CD14-positive monocyte (primary cell): ENCODE results near the gene PTPN14. TPM values are rescaled to one million over a fixed set of nuclear protein-coding genes. Genes with fewer than 3 reads are reported as not detected.

Source experiments
- DNase-seq, 3 donors: peaks; one replicate each; pipeline ENCODE4 v3.0.0-alpha.2; 2011 to 2022
- H2AFZ ChIP-seq: 2 replicates; pipeline ENCODE4 v1.6.0; 2012; ENCODE audit warnings: mild to moderate bottlenecking, low read depth, low read length, inconsistent platforms; ENCODE audit not compliant: insufficient read depth, poor library complexity, severe bottlenecking
- H3K27ac ChIP-seq, 2 donors: 1 replicate in 1 of 2; 2 replicates in 1 of 2; pipeline ENCODE4 v1.5.1; 2012 to 2013; ENCODE audit warnings: low read length in 2 of 2, control low read depth in 1 of 2, inconsistent platforms in 1 of 2, low read depth in 1 of 2, mild to moderate bottlenecking in 1 of 2
- H3K27me3 ChIP-seq, 2 donors: one replicate each; pipeline versions ENCODE4 v1.6.0 to v1.6.1; 2011 to 2013; ENCODE audit warnings: low read length in 2 of 2; ENCODE audit not compliant: control insufficient read depth in 2 of 2, insufficient read depth in 2 of 2
- H3K36me3 ChIP-seq, 2 donors: replicated peaks in 1 of 2; 1 replicate in 1 of 2; 2 replicates in 1 of 2; pipeline versions ENCODE4 v1.5.1 to v1.6.1; 2012 to 2013; ENCODE audit warnings: low read length in 2 of 2, control low read depth in 1 of 2, inconsistent platforms in 1 of 2, mild to moderate bottlenecking in 1 of 2; ENCODE audit not compliant: insufficient read depth in 2 of 2, control insufficient read depth in 1 of 2
- H3K4me1 ChIP-seq, 2 donors: 1 replicate in 1 of 2; 2 replicates in 1 of 2; pipeline versions ENCODE4 v1.5.1 to v1.6.1; 2012 to 2013; ENCODE audit warnings: low read length in 2 of 2, control low read depth in 1 of 2, inconsistent platforms in 1 of 2, mild to moderate bottlenecking in 1 of 2, moderate library complexity in 1 of 2; ENCODE audit not compliant: insufficient read depth in 2 of 2, control insufficient read depth in 1 of 2
- H3K4me2 ChIP-seq: replicated peaks from 2 replicates; pipeline ENCODE3; 2012; ENCODE audit warnings: low read length, moderate library complexity, mild to moderate bottlenecking; ENCODE audit not compliant: poor library complexity, severe bottlenecking; ENCODE audit errors: extremely low read depth
- H3K4me3 ChIP-seq, 3 experiments: fragments of 200-600 bp in 1 of 3; sonication (generic) in 1 of 3; replicated peaks in 1 of 3; 1 replicate in 2 of 3; 2 replicates in 1 of 3; pipeline ENCODE4 v1.5.1; 2011 to 2013; ENCODE audit warnings: low read length in 3 of 3, mild to moderate bottlenecking in 3 of 3, control low read depth in 2 of 3, low read depth in 2 of 3, inconsistent platforms in 1 of 3, moderate library complexity in 1 of 3
- H3K79me2 ChIP-seq: 2 replicates; pipeline ENCODE4 v1.6.0; 2012; ENCODE audit warnings: mild to moderate bottlenecking, control low read depth, inconsistent platforms, low read length, moderate library complexity; ENCODE audit not compliant: insufficient read depth
- H3K9ac ChIP-seq: 2 replicates; pipeline ENCODE4 v1.6.0; 2017; ENCODE audit warnings: low read length, mild to moderate bottlenecking; ENCODE audit not compliant: insufficient read depth, poor library complexity, severe bottlenecking
- H3K9me3 ChIP-seq, 2 donors: replicated peaks in 1 of 2; 1 replicate in 1 of 2; 2 replicates in 1 of 2; pipeline versions ENCODE4 v1.5.1 to v1.6.1; 2012 to 2013; ENCODE audit warnings: low read length in 2 of 2, control low read depth in 1 of 2; ENCODE audit not compliant: control insufficient read depth in 1 of 2, insufficient read depth in 1 of 2
- H4K20me1 ChIP-seq: 2 replicates; pipeline ENCODE4 v1.6.0; 2012; ENCODE audit warnings: mild to moderate bottlenecking, low read length, control low read depth, moderate library complexity; ENCODE audit not compliant: insufficient read depth
- H3K27ac Mint-ChIP-seq, 7 donors: one replicate each; pipeline ENCODE4 v1.8.0; 2020; ENCODE audit warnings: mild to moderate bottlenecking in 7 of 7, mixed read lengths in 7 of 7, moderate library complexity in 6 of 7, inconsistent platforms in 2 of 7
- H3K27me3 Mint-ChIP-seq, 3 donors: one replicate each; pipeline ENCODE4 v1.8.0; 2021 to 2022; ENCODE audit warnings: low read depth in 3 of 3, mild to moderate bottlenecking in 3 of 3, mixed read lengths in 3 of 3, moderate library complexity in 3 of 3, inconsistent platforms in 1 of 3
- H3K36me3 Mint-ChIP-seq, 2 donors: one replicate each; pipeline ENCODE4 v1.8.0; 2020; ENCODE audit warnings: mixed read lengths in 2 of 2, inconsistent platforms in 1 of 2, mild to moderate bottlenecking in 1 of 2
- H3K4me1 Mint-ChIP-seq: one replicate; pipeline ENCODE4 v1.8.0; 2020; ENCODE audit warnings: mild to moderate bottlenecking, mixed read lengths
- H3K4me3 Mint-ChIP-seq, 2 donors: one replicate each; pipeline ENCODE4 v1.8.0; 2020; ENCODE audit warnings: mild to moderate bottlenecking in 2 of 2, mixed read lengths in 2 of 2, moderate library complexity in 1 of 2
- H3K9me3 Mint-ChIP-seq, 7 donors: one replicate each; pipeline ENCODE4 v1.8.0; 2020 to 2022; ENCODE audit warnings: mixed read lengths in 7 of 7, mild to moderate bottlenecking in 6 of 7, moderate library complexity in 6 of 7, inconsistent platforms in 2 of 7
- CTCF ChIP-seq: fragments of 200-600 bp; IDR thresholded peaks from one replicate; pipeline ENCODE4 v1.8.0; 2022; ENCODE audit warnings: antibody characterized with exemption, mild to moderate bottlenecking
- WGBS: methylation state at CpG from one replicate; pipeline ENCODE4 v1.1.5; 2013; ENCODE audit warnings: missing lambda C conversion rate; ENCODE audit not compliant: insufficient coverage; 5-methylcytosine and 5-hydroxymethylcytosine counted together
- intact Hi-C, 2 donors: fragments of 100-400 bp; cut with micrococcal nuclease; formaldehyde crosslinking; loops; one replicate each; pipeline versions ENCODE4 v1.15.0 to v1.15.1; 2023
- polyA plus RNA-seq, 3 donors: library from polyadenylated mRNA; depleted of rRNA in 1 of 3; unstranded in 2 of 3; stranded (reverse) in 1 of 3; fragments of 300-500 nt in 2 of 3; fragments of >200 nt in 1 of 3; fragmentation: Illumina TruSeq in 2 of 3; gene quantifications; 1 replicate in 2 of 3; 2 replicates in 1 of 3; pipeline ENCODE4 v1.2.3, GENCODE V29; 2012 to 2021

The PTPN14 gene
- polyA plus RNA-seq, 3 donors, result 0.01 TPM; not detected in 1

- H3K36me3 Mint-ChIP-seq, result peaks cover 0 to under 1% of the 10 kb centered on the region in 2 donors
- H3K4me1 Mint-ChIP-seq, result peaks cover under 1% of the 10 kb centered on the region
- H2AFZ ChIP-seq, result no peak overlapping the region
- DNase-seq, result no peak
- peaks cover 0 to 5% of the 10 kb centered on the region in 2 donors for H3K4me1 ChIP-seq
- no peak overlapping the region for H3K9ac ChIP-seq
- H3K4me3 Mint-ChIP-seq, result no peak overlapping the region
- no peaks in the 10 kb centered on the region for H4K20me1 ChIP-seq
- H3K9me3 ChIP-seq, result no peaks in the 10 kb centered on the region
- no peaks in the 10 kb centered on the region for H3K36me3 ChIP-seq
- H3K27me3 Mint-ChIP-seq, result peaks cover 32 to 39% (median 32%) of the 10 kb centered on the region in 3 donors
- peaks cover 0 to 8% (median 0%) of the 10 kb centered on the region in 7 donors for H3K9me3 Mint-ChIP-seq
- 100% methylated on average over 3 of the region's 4 CpGs for WGBS
- no peak overlapping the region for H3K4me2 ChIP-seq
- TF ChIP-seq CTCF, result no peak
- intact Hi-C loops, result no loop called here
- H3K27ac Mint-ChIP-seq, result no peak overlapping the region
- no peak overlapping the region for H3K4me3 ChIP-seq
- no peak overlapping the region for H3K27ac ChIP-seq
- H3K27me3 ChIP-seq, result peaks cover 24 to 30% of the 10 kb centered on the region in 2 donors
- no peaks in the 10 kb centered on the region for H3K79me2 ChIP-seq
Measured at GRCh38 chr1:214546084-214546483, 5.3 kb downstream of the PTPN14 start.

- Mint-ChIP-seq H3K4me1 (no peaks in the 10 kb centered on the region), H3K9me3 (peaks cover 0 to 6% (median 0%) of the 10 kb centered on the region in 7 donors), H3K27me3 (peaks cover 24 to 34% (median 25%) of the 10 kb centered on the region in 3 donors), H3K27ac (peak overlapping the region in 1 of 7 donors; percentile 1), H3K36me3 (no peaks in the 10 kb centered on the region), H3K4me3 (no peak overlapping the region)
- no peaks in the 10 kb centered on the region for H3K79me2 ChIP-seq
- no peak for TF ChIP-seq CTCF
- intact Hi-C loops, result no loop called here
- no peak overlapping the region for H3K4me3 ChIP-seq
- no peak overlapping the region for H3K4me2 ChIP-seq
- 89% methylated on average over 1 of the region's 2 CpGs for WGBS
- H2AFZ ChIP-seq, result no peak overlapping the region
- H3K4me1 ChIP-seq, result no peaks in the 10 kb centered on the region
- H3K27me3 ChIP-seq, result peaks cover 19 to 22% of the 10 kb centered on the region in 2 donors
- H3K36me3 ChIP-seq, result no peaks in the 10 kb centered on the region
- DNase-seq, result no peak
- no peaks in the 10 kb centered on the region for H4K20me1 ChIP-seq
- no peak overlapping the region for H3K27ac ChIP-seq
- H3K9me3 ChIP-seq, result no peaks in the 10 kb centered on the region
- no peak overlapping the region for H3K9ac ChIP-seq
Measured at GRCh38 chr1:214545293-214545692, 6.1 kb downstream of the PTPN14 start.
